ENCODE results near the gene DLG1. TPM values are rescaled to one million over a fixed set of nuclear protein-coding genes. Genes with fewer than 3 reads are reported as not detected.

Gene DLG1
- total RNA-seq, 1 donor from 2014 or later: 56.7 TPM

- peak; percentile 92 to 97 for DNase-seq (ENCODE audit: low read depth in 2 of 2)
Measured at GRCh38 chr3:197031315-197032285, 266.8 kb downstream of the DLG1 start.

- no peak for DNase-seq (ENCODE audit: low read depth in 2 of 2)
Measured at GRCh38 chr3:197030379-197031314, 267.8 kb downstream of the DLG1 start.

GRCh38 chr3:197029511-197030167 is 268.8 kb downstream of the DLG1 start, which contains the start of gene MELTF:
TSS of gene MELTF (minus strand) at chr3:197029817. CDS start at chr3:197029702, 115 bp downstream.
- peak in 1 of 2 donors; percentile 25 for DNase-seq (ENCODE audit: low read depth in 2 of 2)

- DNase-seq (ENCODE audit: low read depth in 2 of 2): no peak
Measured at GRCh38 chr3:197028728-197029510, 269.5 kb downstream of the DLG1 start.

GRCh38 chr3:197027896-197028727 is 270.3 kb downstream of the DLG1 start:
- DNase-seq (ENCODE audit: low read depth in 2 of 2): no peak

- DNase-seq (ENCODE audit: low read depth in 2 of 2): no peak
Measured at GRCh38 chr3:197027151-197027895, 271.1 kb downstream of the DLG1 start.

GRCh38 chr3:197026481-197026866 is 271.9 kb downstream of the DLG1 start:
- DNase-seq (ENCODE audit: low read depth in 2 of 2): no peak

GRCh38 chr3:197025736-197026480 is 272.5 kb downstream of the DLG1 start:
- DNase-seq (ENCODE audit: low read depth in 2 of 2): no peak

GRCh38 chr3:197024881-197025735 is 273.3 kb downstream of the DLG1 start:
- DNase-seq (ENCODE audit: low read depth in 2 of 2): no peak

GRCh38 chr3:197023998-197024651 is 274.3 kb downstream of the DLG1 start:
- no peak for DNase-seq (ENCODE audit: low read depth in 2 of 2)

- no peak for DNase-seq (ENCODE audit: low read depth in 2 of 2)
Measured at GRCh38 chr3:197023241-197023997, 275.0 kb downstream of the DLG1 start.

- no peak for DNase-seq (ENCODE audit: low read depth in 2 of 2)
Measured at GRCh38 chr3:197022405-197023231, 275.8 kb downstream of the DLG1 start.

GRCh38 chr3:197021729-197022404 is 276.5 kb downstream of the DLG1 start:
- no peak for DNase-seq (ENCODE audit: low read depth in 2 of 2)

- DNase-seq (ENCODE audit: low read depth in 2 of 2): no peak
Measured at GRCh38 chr3:197021231-197021630, 277.2 kb downstream of the DLG1 start.

GRCh38 chr3:197019535-197019934 is 278.9 kb downstream of the DLG1 start:
- no peak for DNase-seq (ENCODE audit: low read depth in 2 of 2)

All from dermis microvascular lymphatic vessel endothelial cell (primary cell).